ENCODE measurements around the gene IRS4. TPM values are rescaled to one million over a fixed set of nuclear protein-coding genes. Genes with fewer than 3 reads are reported as not detected.

IRS4 gene
- total and polyA plus RNA-seq, 8 donors: 0.49 to 2.5 (median 1.2) TPM; not detected in 2

DNA sequence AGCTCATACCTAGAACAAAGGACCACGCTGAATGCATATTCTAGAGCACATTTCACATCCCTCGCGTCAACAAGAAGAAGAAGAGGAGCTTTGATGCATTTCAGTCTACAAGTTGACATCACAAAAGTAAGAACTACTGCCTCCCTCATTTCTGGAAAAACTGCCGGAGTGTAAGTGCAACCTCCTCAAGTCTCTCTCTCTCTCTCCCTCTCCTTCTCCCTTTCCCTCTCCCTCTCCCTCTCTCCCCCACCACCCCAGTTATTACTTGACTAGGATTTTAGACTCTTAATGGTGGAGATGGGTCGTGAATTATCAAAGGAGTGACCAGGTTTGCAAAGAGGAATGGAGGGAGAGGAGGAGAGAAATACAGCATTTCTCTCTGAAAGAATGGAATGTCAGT, 1.4 kb upstream of the IRS4 start:
- Histone ChIP-seq H3K27me3 (peaks cover 72 to 83% of the 10 kb centered on the region in 2 donors), H3K4me1 (no peaks in the 10 kb centered on the region), H3K27ac (no peak overlapping the region), H3K9me3 (no peaks in the 10 kb centered on the region), H3K36me3 (no peaks in the 10 kb centered on the region), H3K4me3 (no peak overlapping the region)
- TF ChIP-seq, protein P1, sequence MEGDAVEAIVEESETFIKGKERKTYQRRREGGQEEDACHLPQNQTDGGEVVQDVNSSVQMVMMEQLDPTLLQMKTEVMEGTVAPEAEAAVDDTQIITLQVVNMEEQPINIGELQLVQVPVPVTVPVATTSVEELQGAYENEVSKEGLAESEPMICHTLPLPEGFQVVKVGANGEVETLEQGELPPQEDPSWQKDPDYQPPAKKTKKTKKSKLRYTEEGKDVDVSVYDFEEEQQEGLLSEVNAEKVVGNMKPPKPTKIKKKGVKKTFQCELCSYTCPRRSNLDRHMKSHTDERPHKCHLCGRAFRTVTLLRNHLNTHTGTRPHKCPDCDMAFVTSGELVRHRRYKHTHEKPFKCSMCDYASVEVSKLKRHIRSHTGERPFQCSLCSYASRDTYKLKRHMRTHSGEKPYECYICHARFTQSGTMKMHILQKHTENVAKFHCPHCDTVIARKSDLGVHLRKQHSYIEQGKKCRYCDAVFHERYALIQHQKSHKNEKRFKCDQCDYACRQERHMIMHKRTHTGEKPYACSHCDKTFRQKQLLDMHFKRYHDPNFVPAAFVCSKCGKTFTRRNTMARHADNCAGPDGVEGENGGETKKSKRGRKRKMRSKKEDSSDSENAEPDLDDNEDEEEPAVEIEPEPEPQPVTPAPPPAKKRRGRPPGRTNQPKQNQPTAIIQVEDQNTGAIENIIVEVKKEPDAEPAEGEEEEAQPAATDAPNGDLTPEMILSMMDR (IDR thresholded peaks at IDR 0.05): no peak
- intact Hi-C loops (cut with DNase I): no loop called here
- ATAC-seq: no peak
- DNase-seq: no peak

- H3K27me3 ChIP-seq: peaks cover 84 to 96% of the 10 kb centered on the region in 2 donors
Observed at GRCh38 chrX:108735679-108736508, 469 bp downstream of the IRS4 start.

DNA sequence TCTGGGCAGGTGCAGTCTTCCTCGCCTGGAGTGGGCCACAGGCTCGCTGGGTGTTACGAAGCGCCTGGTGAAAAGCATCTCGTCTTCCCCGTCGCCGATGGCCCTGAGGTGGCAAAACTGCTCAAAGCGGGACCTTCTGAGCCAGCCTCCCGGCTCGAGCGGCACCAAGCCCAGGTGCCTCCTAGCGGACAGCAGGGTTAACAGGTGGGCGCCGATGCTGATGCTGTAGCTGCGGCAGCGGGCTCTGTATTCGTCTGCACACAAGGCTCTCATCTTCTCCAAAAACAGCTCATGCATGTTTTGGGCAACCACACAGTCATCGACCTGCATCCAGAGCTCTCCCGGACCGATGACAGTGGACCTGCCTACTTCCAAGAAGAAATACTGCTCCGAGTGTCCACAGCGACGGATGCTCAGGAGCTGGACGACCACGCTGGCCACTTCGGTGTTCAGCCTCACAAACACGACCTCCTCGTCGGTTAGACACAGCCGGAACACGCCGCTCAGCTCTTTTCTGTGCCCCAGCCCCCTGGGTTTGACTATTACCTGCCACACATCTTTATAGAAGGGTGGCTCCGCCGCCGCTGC, 1.2 kb downstream of the IRS4 start:
- Histone ChIP-seq H3K27ac (no peak overlapping the region), H3K4me3 (peak overlapping the region in 1 of 2 donors; percentile 25), H3K27me3 (peaks cover 85 to 99% of the 10 kb centered on the region in 2 donors), H3K4me1 (no peaks in the 10 kb centered on the region), H3K9me3 (no peaks in the 10 kb centered on the region), H3K36me3 (no peaks in the 10 kb centered on the region)
- TF ChIP-seq, protein P1 (IDR thresholded peaks at IDR 0.05): no peak
- DNase-seq: peak in 1 of 4 donors; percentile 36
- intact Hi-C loops (cut with DNase I): no loop called here
- peak; percentile 19 for ATAC-seq

More at GRCh38 chrX:108735679-108736508, 469 bp downstream of the IRS4 start:
- Histone ChIP-seq H3K4me1 (no peaks in the 10 kb centered on the region), H3K4me3 (peak overlapping the region in 1 of 2 donors; percentile 25), H3K27ac (no peak overlapping the region), H3K9me3 (no peaks in the 10 kb centered on the region), H3K36me3 (no peaks in the 10 kb centered on the region)
- DNase-seq (peak in 1 of 4 donors; percentile 32), ATAC-seq (peak; percentile 41)
- TF ChIP-seq, protein P1 (IDR thresholded peaks at IDR 0.05): no peak
- intact Hi-C loops (cut with DNase I): no loop called here

DNA sequence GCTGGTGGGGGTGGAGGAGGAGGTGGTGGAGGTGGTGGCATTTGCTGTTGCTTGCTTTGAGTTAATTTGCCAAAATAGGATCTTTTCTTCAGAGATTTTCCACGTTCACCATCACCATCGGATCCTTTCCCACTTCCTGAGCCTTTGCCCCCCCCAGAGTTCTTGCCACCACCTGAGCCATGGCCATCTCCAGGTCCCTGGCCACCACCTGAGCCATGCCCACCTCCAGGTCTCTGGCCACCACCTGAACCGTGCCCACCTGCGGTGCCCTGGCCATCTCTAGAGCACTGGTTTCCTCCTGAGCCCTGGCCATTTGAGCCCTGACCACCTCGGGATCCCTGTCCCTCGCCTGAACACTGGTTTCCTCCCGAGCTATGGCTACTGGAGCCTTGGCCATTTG, 1.9 kb downstream of the IRS4 start:
- intact Hi-C loops (cut with DNase I): no loop called here
- H3K9me3 ChIP-seq: no peaks in the 10 kb centered on the region

More for the DNA sequence above, 1.9 kb downstream of the IRS4 start:
- H3K27ac ChIP-seq: no peak overlapping the region
- no peak overlapping the region for H3K4me3 ChIP-seq
- DNase-seq (no peak), ATAC-seq (no peak)
- peaks cover 80 to 96% of the 10 kb centered on the region in 2 donors for H3K27me3 ChIP-seq
- no peaks in the 10 kb centered on the region for H3K36me3 ChIP-seq
- H3K4me1 ChIP-seq: no peaks in the 10 kb centered on the region
- TF ChIP-seq, protein P1 (IDR thresholded peaks at IDR 0.05): no peak

Data from left lung (tissue), 10 donors.